ENCODE results near the gene PAXX.
A peak's percentile ranks its signal among the peaks of the same experiment; 100 is the strongest.

Gene PAXX

GRCh38 chr9:137034039-137034708 is 42.0 kb downstream of the PAXX start:
- no peak for DNase-seq

GRCh38 chr9:137034709-137035506 is 42.7 kb downstream of the PAXX start:
- DNase-seq, result peak; percentile 81

GRCh38 chr9:137035507-137035834 is 43.2 kb downstream of the PAXX start:
- no peak for DNase-seq

- DNase-seq, result no peak
Measured at GRCh38 chr9:137035937-137036336, 43.7 kb downstream of the PAXX start.

- DNase-seq, result no peak
Measured at GRCh38 chr9:137037035-137037434, 44.8 kb downstream of the PAXX start.

- DNase-seq, result no peak
Measured at GRCh38 chr9:137037483-137037882, 45.3 kb downstream of the PAXX start.

GRCh38 chr9:137038916-137039315 is 46.7 kb downstream of the PAXX start:
- DNase-seq, result no peak

- no peak for DNase-seq
Measured at GRCh38 chr9:137039611-137040366, 47.6 kb downstream of the PAXX start.

- DNase-seq, result no peak
Measured at GRCh38 chr9:137040568-137040967, 48.3 kb downstream of the PAXX start.

- DNase-seq, result no peak
Measured at GRCh38 chr9:137041124-137041523, 48.9 kb downstream of the PAXX start.

- no peak for DNase-seq
Measured at GRCh38 chr9:137042751-137043727, 50.8 kb downstream of the PAXX start.

Measured in NCI-H146 (cell line).